ENCODE data around the gene EFNA5. TPM values are rescaled to one million over a fixed set of nuclear protein-coding genes. Genes with fewer than 3 reads are reported as not detected.

EFNA5 gene
- total RNA-seq, 1 experiment from 2014 or later: 0.22 TPM

- intact Hi-C loops (cut with micrococcal nuclease): loop anchor here (2.0 to 10.0 kb wide), 5 partner anchors 99 to 1549 kb away; no protein-coding TSS in a partner anchor
- POLR2A ChIA-PET: no interaction called here
- BruUV-seq (replicated peaks): no TSS peak
- Histone ChIP-seq H3K9me2 (ENCODE audit: insufficient read depth) (no peaks in the 10 kb centered on the region), H4K20me1 (ENCODE audit: insufficient read depth) (no peaks in the 10 kb centered on the region), H3K9ac (ENCODE audit: low read length) (0 out of 2 replicates have a peak overlapping the region, but pooled peaks have one; percentile 18), H2AFZ (ENCODE audit: low read depth, low read length, poor library complexity, severe bottlenecking) (peak overlapping the region; percentile 75), H3K9me3 (ENCODE audit: control insufficient read depth in 1 of 2, insufficient read depth in 1 of 2, low read depth in 1 of 2, low read length in 2 of 2) (no peaks in the 10 kb centered on the region), H3K4me3 (replicated peaks in 1 of 2; ENCODE audit: low read depth in 1 of 2, low read length in 2 of 2) (peak overlapping the region; percentile 48 to 63), H3K27me3 (ENCODE audit: insufficient read depth, low read length) (no peaks in the 10 kb centered on the region), H3K79me2 (ENCODE audit: insufficient read depth, low read length) (no peaks in the 10 kb centered on the region), H3K27ac (ENCODE audit: low read depth, low read length) (no peak overlapping the region), H3K36me3 (ENCODE audit: control insufficient read depth in 1 of 2, insufficient read depth in 2 of 2, low read length in 2 of 2) (no peaks in the 10 kb centered on the region), H3K4me1 (ENCODE audit: control insufficient read depth in 1 of 2, insufficient read depth in 2 of 2, low read length in 2 of 2) (peaks cover 8 to 36% of the 10 kb centered on the region in 2 experiments; a peak in 3 of 4 replicates), H3K4me2 (ENCODE audit: low read length) (peak overlapping the region; percentile 97)
- RAD21 ChIA-PET (ENCODE audit: low non-redundant PET in 1 of 2, low total read pairs in 2 of 2, uncharacterized antibody in 2 of 2, unreplicated experiment in 2 of 2): interaction anchor here in 1 of 2 experiments (0.6 kb wide), 1 partner anchor 1007 kb away, joined by 4 read pairs; no protein-coding TSS in a partner anchor
- CTCF ChIA-PET: interaction anchor here (1.1 kb wide), 1 partner anchor 423 kb away, joined by 3 read pairs; no protein-coding TSS in a partner anchor
- TF ChIP-seq JUND (IDR thresholded peaks at IDR 0.05) (no peak), ZNF274 (IDR thresholded peaks at IDR 0.05; ENCODE audit: low read depth, low read length) (no peak), SIN3A (IDR thresholded peaks at IDR 0.05; ENCODE audit: low read depth) (no peak), RAD21 (IDR thresholded peaks at IDR 0.05; ENCODE audit: low read depth) (no peak), ELF1 (IDR thresholded peaks at IDR 0.05; ENCODE audit: borderline replicate concordance, low read depth) (no peak), CEBPB (IDR thresholded peaks at IDR 0.05; ENCODE audit: low read depth) (no peak), EZH2phosphoT487 (IDR thresholded peaks at IDR 0.05; ENCODE audit: borderline replicate concordance) (no peak), POLR2AphosphoS5 (IDR thresholded peaks at IDR 0.05; ENCODE audit: low read depth, low read length) (no peak), CTCF (IDR thresholded peaks at IDR 0.05 in 2 of 3, conservative IDR thresholded peaks at IDR 0.05 in 1 of 3; ENCODE audit: borderline replicate concordance in 1 of 3, insufficient read depth in 1 of 3, low read depth in 2 of 3, low read length in 2 of 3) (no peak)
- peak; percentile 47 for DNase-seq (ENCODE audit: low read depth, low spot score)
- 0 out of 2 replicates have a peak, but pooled peaks have one; percentile 0 for ATAC-seq
These were observed 1.0 kb upstream of the EFNA5 start for GRCh38 chr5:107671742-107672210.
